ENCODE results near the gene NACC1. TPM values are rescaled to one million over a fixed set of nuclear protein-coding genes. Genes with fewer than 3 reads are reported as not detected.

NACC1 gene
- total RNA-seq, 1 experiment from 2014 or later, result 133 TPM

- no peak for DNase-seq (ENCODE audit: low spot score)
Measured at GRCh38 chr19:13120031-13120430, 2.0 kb downstream of the NACC1 start.

GRCh38 chr19:13120817-13121216 is 2.8 kb downstream of the NACC1 start:
- DNase-seq (ENCODE audit: low spot score), result no peak

GRCh38 chr19:13121551-13122274 is 3.6 kb downstream of the NACC1 start:
- no peak for DNase-seq (ENCODE audit: low spot score)

- DNase-seq (ENCODE audit: low spot score), result no peak
Measured at GRCh38 chr19:13122275-13122878, 4.3 kb downstream of the NACC1 start.

GRCh38 chr19:13122980-13123957 is 5.2 kb downstream of the NACC1 start:
- no peak for DNase-seq (ENCODE audit: low spot score)

GRCh38 chr19:13127051-13127450 is 9.0 kb downstream of the NACC1 start:
- no peak for DNase-seq (ENCODE audit: low spot score)

- no peak for DNase-seq (ENCODE audit: low spot score)
Measured at GRCh38 chr19:13127811-13128575, 9.9 kb downstream of the NACC1 start.

GRCh38 chr19:13128583-13128982 is 10.5 kb downstream of the NACC1 start:
- DNase-seq (ENCODE audit: low spot score), result no peak

GRCh38 chr19:13129384-13129783 is 11.3 kb downstream of the NACC1 start:
- no peak for DNase-seq (ENCODE audit: low spot score)

GRCh38 chr19:13130886-13131490 is 12.9 kb downstream of the NACC1 start:
- DNase-seq (ENCODE audit: low spot score), result no peak

- no peak for DNase-seq (ENCODE audit: low spot score)
Measured at GRCh38 chr19:13132471-13133180, 14.6 kb downstream of the NACC1 start.

- no peak for DNase-seq (ENCODE audit: low spot score)
Measured at GRCh38 chr19:13133241-13133870, 15.3 kb downstream of the NACC1 start.

GRCh38 chr19:13134626-13135025 is 16.6 kb downstream of the NACC1 start:
- no peak for DNase-seq (ENCODE audit: low spot score)

GRCh38 chr19:13135068-13136062 is 17.3 kb downstream of the NACC1 start:
- no peak for DNase-seq (ENCODE audit: low spot score)

GRCh38 chr19:13137290-13137794 is 19.3 kb downstream of the NACC1 start:
- DNase-seq (ENCODE audit: low spot score), result no peak

- no peak for DNase-seq (ENCODE audit: low spot score)
Measured at GRCh38 chr19:13138171-13138915, 20.3 kb downstream of the NACC1 start.

- DNase-seq (ENCODE audit: low spot score), result no peak
Measured at GRCh38 chr19:13138916-13139198, 20.8 kb downstream of the NACC1 start.

Measured in HT-29 (cell line).